IMR-90 (cell line): ENCODE measurements around the gene RPS16.

ENCODE experiments used
- CEBPB ChIP-seq: IDR thresholded peaks from 2 replicates; pipeline ENCODE4 v1.6.1; 2012; ENCODE audit warnings: low read depth, low read length, improper control_type of control experiment
- FOS ChIP-seq: fragments of 150-350 bp; IDR thresholded peaks from 2 replicates; pipeline ENCODE4 v1.6.1; 2016; ENCODE audit warnings: low read depth, low read length
- MAFK ChIP-seq: IDR thresholded peaks from 2 replicates; pipeline ENCODE4 v1.6.1; 2012; ENCODE audit warnings: low read depth, low read length, improper control_type of control experiment
- MAZ ChIP-seq: IDR thresholded peaks from 2 replicates; pipeline ENCODE4 v1.6.1; 2012; ENCODE audit warnings: low read depth, mild to moderate bottlenecking, low read length, improper control_type of control experiment, moderate library complexity, borderline replicate concordance
- POLR2A ChIP-seq: IDR thresholded peaks from 2 replicates; pipeline ENCODE4 v1.6.1; 2012; ENCODE audit warnings: mild to moderate bottlenecking, low read depth, low read length
- RAD21 ChIP-seq: IDR thresholded peaks from 2 replicates; pipeline ENCODE4 v1.6.1; 2012; ENCODE audit warnings: low read length, improper control_type of control experiment
- RCOR1 ChIP-seq: IDR thresholded peaks from 2 replicates; pipeline ENCODE4 v1.6.1; 2012; ENCODE audit warnings: mild to moderate bottlenecking, low read length, improper control_type of control experiment; ENCODE audit not compliant: insufficient replicate concordance
- SMC3 ChIP-seq: fragments of 150-350 bp; IDR thresholded peaks from 2 replicates; pipeline ENCODE4 v1.6.1; 2016; ENCODE audit warnings: low read depth, mild to moderate bottlenecking, antibody characterized with exemption, low read length, moderate library complexity
- TF ChIP-seq, protein P1 (sequence below): conservative IDR thresholded peaks from 2 replicates; pipeline ENCODE4 v1.5.1; 2012; ENCODE audit warnings: mild to moderate bottlenecking, low read depth, low read length, improper control_type of control experiment

DNA sequence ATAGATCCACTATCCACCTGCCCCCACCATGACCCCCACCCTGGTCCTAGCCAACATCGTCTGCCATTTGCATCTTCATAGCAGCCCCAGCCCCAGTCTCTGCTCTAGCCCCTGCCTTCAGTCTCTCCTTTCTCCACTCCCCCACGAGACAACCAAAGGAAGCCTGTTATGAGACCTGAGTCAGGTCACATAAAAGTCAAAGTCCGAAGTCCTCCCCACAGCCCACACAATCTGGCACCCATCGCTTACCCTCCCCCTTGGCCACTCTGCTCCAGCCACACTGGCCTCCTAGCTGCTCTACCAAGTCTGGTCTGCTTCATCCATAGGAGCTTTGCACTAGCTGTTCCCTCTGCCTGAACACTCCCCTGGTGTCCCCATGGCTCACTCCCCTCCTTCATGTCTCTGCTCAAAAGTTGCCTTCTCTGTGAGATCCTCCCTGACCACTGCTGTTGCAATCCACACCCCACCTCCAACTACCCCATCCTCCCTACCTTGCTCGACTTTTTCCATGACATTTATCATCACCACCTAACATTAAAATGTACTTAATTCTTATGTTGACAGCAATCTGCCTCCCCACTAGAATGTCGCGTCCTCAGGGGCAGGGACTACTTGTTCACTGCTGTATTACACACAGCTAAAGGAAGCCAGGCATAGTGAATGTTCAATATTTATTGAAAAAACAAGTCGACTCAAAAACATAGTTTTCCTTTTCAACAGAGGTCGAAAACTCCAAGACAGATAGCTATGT is 24.5 kb downstream of the RPS16 start:
- TF ChIP-seq POLR2A (peak; percentile 90), FOS (0 out of 2 replicates have a peak, but pooled peaks have one; percentile 12), RAD21 (no peak), MAZ (peak; percentile 75), RCOR1 (peak; percentile 73), MAFK (no peak), SMC3 (no peak), CEBPB (peak; percentile 86)
- TF ChIP-seq, protein P1, sequence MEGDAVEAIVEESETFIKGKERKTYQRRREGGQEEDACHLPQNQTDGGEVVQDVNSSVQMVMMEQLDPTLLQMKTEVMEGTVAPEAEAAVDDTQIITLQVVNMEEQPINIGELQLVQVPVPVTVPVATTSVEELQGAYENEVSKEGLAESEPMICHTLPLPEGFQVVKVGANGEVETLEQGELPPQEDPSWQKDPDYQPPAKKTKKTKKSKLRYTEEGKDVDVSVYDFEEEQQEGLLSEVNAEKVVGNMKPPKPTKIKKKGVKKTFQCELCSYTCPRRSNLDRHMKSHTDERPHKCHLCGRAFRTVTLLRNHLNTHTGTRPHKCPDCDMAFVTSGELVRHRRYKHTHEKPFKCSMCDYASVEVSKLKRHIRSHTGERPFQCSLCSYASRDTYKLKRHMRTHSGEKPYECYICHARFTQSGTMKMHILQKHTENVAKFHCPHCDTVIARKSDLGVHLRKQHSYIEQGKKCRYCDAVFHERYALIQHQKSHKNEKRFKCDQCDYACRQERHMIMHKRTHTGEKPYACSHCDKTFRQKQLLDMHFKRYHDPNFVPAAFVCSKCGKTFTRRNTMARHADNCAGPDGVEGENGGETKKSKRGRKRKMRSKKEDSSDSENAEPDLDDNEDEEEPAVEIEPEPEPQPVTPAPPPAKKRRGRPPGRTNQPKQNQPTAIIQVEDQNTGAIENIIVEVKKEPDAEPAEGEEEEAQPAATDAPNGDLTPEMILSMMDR = no peak
